ENCODE measurements around the gene TNKS2. TPM values are rescaled to one million over a fixed set of nuclear protein-coding genes. Genes with fewer than 3 reads are reported as not detected.

TNKS2 gene
- total RNA-seq, 1 donor from 2014 or later, result 52.5 TPM

GRCh38 chr10:91897421-91897820 lies 99.2 kb downstream of the TNKS2 start:
- TF ChIP-seq CTCF (IDR thresholded peaks at IDR 0.05; ENCODE audit: unreplicated experiment), result no peak
- no peak overlapping the region for H3K27ac Mint-ChIP-seq (ENCODE audit: unreplicated experiment)
- peaks cover 1% of the 10 kb centered on the region for H3K27me3 Mint-ChIP-seq (ENCODE audit: unreplicated experiment)
- H3K4me3 Mint-ChIP-seq (ENCODE audit: unreplicated experiment), result no peak overlapping the region
- peaks cover 3% of the 10 kb centered on the region for H3K36me3 Mint-ChIP-seq (ENCODE audit: low read depth, unreplicated experiment)
- DNase-seq (ENCODE audit: low spot score), result no peak
- H3K9me3 Mint-ChIP-seq (ENCODE audit: unreplicated experiment), result no peaks in the 10 kb centered on the region
- H3K4me1 Mint-ChIP-seq (ENCODE audit: unreplicated experiment), result peaks cover 5% of the 10 kb centered on the region

DNA sequence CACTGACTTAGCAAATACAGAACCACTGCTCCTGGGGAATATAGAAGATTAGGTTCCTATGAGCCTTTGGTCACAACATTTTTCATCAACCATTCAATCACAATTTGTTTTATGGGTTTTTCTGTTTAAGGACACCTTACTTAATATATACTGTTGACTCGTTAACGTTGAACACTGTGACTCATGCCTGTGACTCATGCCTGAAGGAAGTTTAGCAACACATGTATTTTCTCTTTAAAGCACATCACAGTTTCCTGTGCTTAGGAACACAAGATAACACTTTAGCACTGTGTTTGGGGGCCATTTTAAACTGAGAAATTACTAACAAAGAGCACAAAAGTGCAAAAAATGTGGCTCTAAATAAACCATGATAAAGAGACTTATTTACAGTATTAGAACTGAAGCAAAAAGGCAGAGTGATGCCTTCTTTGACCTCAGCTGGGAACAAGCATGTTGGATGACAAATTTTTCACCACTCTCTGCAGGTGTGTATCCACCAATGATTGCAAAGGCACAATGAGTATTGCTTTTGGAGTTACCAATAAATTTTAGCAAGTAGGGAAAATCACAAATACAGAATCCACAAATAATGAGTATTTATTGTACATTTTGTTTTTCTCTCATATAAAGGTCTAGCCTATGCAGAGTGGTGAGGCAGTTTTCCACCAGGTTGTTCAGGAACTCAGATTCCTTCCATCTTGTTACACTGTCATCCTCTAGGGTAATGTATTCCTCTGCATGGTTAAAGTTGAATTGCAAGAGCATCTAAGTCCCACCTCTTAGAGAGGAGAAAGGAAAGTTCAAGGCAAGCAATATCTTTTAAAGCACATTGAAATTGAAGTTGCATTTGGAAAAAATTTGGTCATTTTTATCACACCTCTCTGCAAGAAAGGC lies 103.8 kb downstream of the TNKS2 start:
- Mint-ChIP-seq H3K27me3 (ENCODE audit: unreplicated experiment) (peaks cover 3% of the 10 kb centered on the region), H3K4me3 (ENCODE audit: unreplicated experiment) (no peak overlapping the region), H3K4me1 (ENCODE audit: unreplicated experiment) (peaks cover 5% of the 10 kb centered on the region), H3K9me3 (ENCODE audit: unreplicated experiment) (no peaks in the 10 kb centered on the region), H3K36me3 (ENCODE audit: low read depth, unreplicated experiment) (no peaks in the 10 kb centered on the region), H3K27ac (ENCODE audit: unreplicated experiment) (peak overlapping the region; percentile 75)
- no peak for DNase-seq (ENCODE audit: low spot score)
- no peak for TF ChIP-seq CTCF (IDR thresholded peaks at IDR 0.05; ENCODE audit: unreplicated experiment)

DNA sequence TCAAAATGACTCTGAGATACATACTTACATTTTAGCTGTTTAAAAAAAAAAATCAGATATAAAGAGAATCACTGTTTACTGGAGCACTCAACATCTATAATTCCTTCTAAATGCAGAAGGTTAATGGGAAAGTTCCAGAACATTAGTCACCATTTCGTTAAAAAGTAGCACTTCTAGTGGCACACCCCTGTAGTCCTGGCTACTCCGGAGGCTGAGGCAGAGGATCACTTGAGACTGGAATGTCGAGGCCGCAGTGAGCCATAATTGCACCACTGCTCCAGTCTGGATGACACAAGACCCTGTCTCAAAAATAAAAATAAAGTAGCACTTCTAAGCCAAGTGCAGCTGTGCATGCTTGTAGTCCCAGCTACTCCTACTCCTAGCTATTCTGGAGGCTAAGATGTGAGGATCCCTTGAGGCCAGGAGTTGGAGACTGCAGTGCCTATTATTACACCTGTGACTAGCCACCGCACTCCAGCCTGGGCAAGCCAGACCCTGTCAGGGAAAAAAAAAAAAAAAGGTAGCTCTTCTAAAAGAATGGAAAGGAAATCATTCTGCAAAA lies 108.9 kb downstream of the TNKS2 start:
- Mint-ChIP-seq H3K27me3 (ENCODE audit: unreplicated experiment) (peaks cover 7% of the 10 kb centered on the region), H3K4me3 (ENCODE audit: unreplicated experiment) (peak overlapping the region; percentile 97), H3K27ac (ENCODE audit: unreplicated experiment) (no peak overlapping the region), H3K4me1 (ENCODE audit: unreplicated experiment) (peaks cover 16% of the 10 kb centered on the region), H3K36me3 (ENCODE audit: low read depth, unreplicated experiment) (peaks cover 9% of the 10 kb centered on the region), H3K9me3 (ENCODE audit: unreplicated experiment) (no peaks in the 10 kb centered on the region)
- no peak for DNase-seq (ENCODE audit: low spot score)
- TF ChIP-seq CTCF (IDR thresholded peaks at IDR 0.05; ENCODE audit: unreplicated experiment), result no peak

- Mint-ChIP-seq H3K27me3 (ENCODE audit: unreplicated experiment) (peaks cover 7% of the 10 kb centered on the region), H3K4me1 (ENCODE audit: unreplicated experiment) (peaks cover 16% of the 10 kb centered on the region), H3K27ac (ENCODE audit: unreplicated experiment) (peak overlapping the region; percentile 59), H3K4me3 (ENCODE audit: unreplicated experiment) (peak overlapping the region; percentile 97), H3K36me3 (ENCODE audit: low read depth, unreplicated experiment) (peaks cover 9% of the 10 kb centered on the region), H3K9me3 (ENCODE audit: unreplicated experiment) (no peaks in the 10 kb centered on the region)
- no peak for DNase-seq (ENCODE audit: low spot score)
- no peak for TF ChIP-seq CTCF (IDR thresholded peaks at IDR 0.05; ENCODE audit: unreplicated experiment)
These were observed 109.7 kb downstream of the TNKS2 start for GRCh38 chr10:91907914-91908336.
